Skeletal muscle satellite cell (primary cell): ENCODE results near the gene CCDC179. TPM values are rescaled to one million over a fixed set of nuclear protein-coding genes. Genes with fewer than 3 reads are reported as not detected.

Source experiments
- H3K27me3 ChIP-seq: 2 replicates; pipeline ENCODE4 v1.7.0; 2013; ENCODE audit warnings: low read length; ENCODE audit not compliant: control insufficient read depth, insufficient read depth
- H3K36me3 ChIP-seq: 2 replicates; pipeline ENCODE4 v1.7.0; 2013; ENCODE audit warnings: mild to moderate bottlenecking, control low read depth, low read length; ENCODE audit not compliant: insufficient read depth
- H3K4me1 ChIP-seq: 2 replicates; pipeline ENCODE4 v1.7.0; 2013; ENCODE audit warnings: low read length; ENCODE audit not compliant: control insufficient read depth, insufficient read depth
- H3K4me2 ChIP-seq: 2 replicates; pipeline ENCODE4 v1.7.0; 2013; ENCODE audit warnings: mild to moderate bottlenecking, low read length
- H3K4me3 ChIP-seq: 2 replicates; pipeline ENCODE4 v1.7.0; 2013; ENCODE audit warnings: low read length
- H3K9ac ChIP-seq: 2 replicates; pipeline ENCODE4 v1.7.0; 2013; ENCODE audit warnings: mild to moderate bottlenecking, low read depth, low read length, moderate library complexity
- H3K9me3 ChIP-seq: replicated peaks from 2 replicates; pipeline ENCODE4 v1.7.0; 2013; ENCODE audit warnings: mild to moderate bottlenecking, control low read depth, low read length
- total RNA-seq: library from RNA; depleted of rRNA; stranded (reverse); fragments of >200 nt; gene quantifications from 2 replicates; pipeline ENCODE4 v1.2.3, GENCODE V29; 2012; rRNA removed

CCDC179 gene
- total RNA-seq: not detected in 2 replicates

GRCh38 chr11:22860241-22860640, at the start of gene CCDC179:
Gene CCDC179 (minus strand): TSS chr11:22860474. CDS start chr11:22860421, 53 bp downstream.
- Histone ChIP-seq H3K4me3 (no peak within 1 kb of the TSS), H3K9me3 (no peaks in the 10 kb centered on the region), H3K27me3 (no peaks in the 10 kb centered on the region), H3K9ac (no peak within 1 kb of the TSS), H3K4me2 (no peak within 1 kb of the TSS), H3K4me1 (no peaks in the 10 kb centered on the region), H3K36me3 (no peaks in the 10 kb centered on the region)

DNA sequence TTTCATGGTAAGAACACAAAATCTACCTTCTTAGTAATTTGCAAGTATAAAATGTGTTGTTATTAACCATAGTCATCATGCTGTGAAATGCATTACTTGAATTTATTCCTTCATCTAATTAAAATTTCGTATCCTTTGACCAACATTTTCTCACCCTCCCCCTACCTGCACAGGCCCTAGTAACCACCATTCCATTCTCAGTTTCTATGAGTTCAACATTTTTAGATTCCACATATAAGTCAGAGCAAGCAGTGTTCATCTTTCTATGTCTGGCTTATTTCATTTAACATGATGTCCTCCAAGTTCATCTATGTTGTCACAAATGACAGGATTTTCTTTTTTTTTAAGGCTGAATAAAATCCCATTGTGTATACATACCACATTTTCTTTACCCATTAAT, 43.5 kb upstream of the CCDC179 start:
- no peak overlapping the region for H3K4me2 ChIP-seq
- H3K27me3 ChIP-seq: no peaks in the 10 kb centered on the region
- no peak overlapping the region for H3K9ac ChIP-seq
- no peaks in the 10 kb centered on the region for H3K36me3 ChIP-seq
- no peaks in the 10 kb centered on the region for H3K4me1 ChIP-seq
- no peak overlapping the region for H3K4me3 ChIP-seq
- peaks cover 4% of the 10 kb centered on the region for H3K9me3 ChIP-seq

- H3K9ac ChIP-seq: no peak overlapping the region
- no peaks in the 10 kb centered on the region for H3K9me3 ChIP-seq
- no peaks in the 10 kb centered on the region for H3K27me3 ChIP-seq
- H3K36me3 ChIP-seq: no peaks in the 10 kb centered on the region
- H3K4me1 ChIP-seq: no peaks in the 10 kb centered on the region
- H3K4me2 ChIP-seq: no peak overlapping the region
- H3K4me3 ChIP-seq: no peak overlapping the region
Measured at GRCh38 chr11:22901603-22902002, 41.3 kb upstream of the CCDC179 start.

DNA sequence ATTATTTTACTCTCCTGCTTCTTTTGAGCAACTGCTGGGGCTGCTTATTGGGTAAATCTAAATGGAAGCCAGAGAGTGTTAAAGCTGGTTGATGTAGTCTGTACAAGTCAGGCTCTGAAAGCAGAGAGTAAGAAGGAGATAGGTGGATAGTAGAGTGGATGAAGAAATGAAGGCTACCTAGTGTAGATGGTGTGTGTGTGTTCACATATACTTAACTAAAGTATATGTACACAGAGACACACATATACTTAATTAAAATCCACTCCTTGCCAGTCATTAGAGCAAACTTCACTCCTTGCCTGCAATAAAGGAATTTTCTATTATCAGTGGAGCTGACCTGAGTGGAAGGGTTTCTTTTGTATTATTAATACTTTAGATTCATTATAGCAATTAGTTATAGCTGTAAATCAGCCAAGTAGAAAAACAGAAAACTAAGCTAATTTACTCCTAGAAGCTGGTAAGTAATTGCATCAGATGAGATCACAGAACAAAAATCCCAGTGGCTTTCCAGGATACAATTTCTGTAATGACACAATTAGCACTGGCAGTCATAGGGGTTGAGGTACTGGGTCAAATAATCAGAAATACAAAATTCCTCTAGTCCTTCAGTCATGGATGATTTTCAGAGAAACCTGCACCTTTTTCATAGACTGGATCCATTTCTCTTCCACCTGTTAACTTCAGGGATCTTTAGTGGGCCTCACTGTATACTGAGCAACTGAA, 40.7 kb upstream of the CCDC179 start:
- Histone ChIP-seq H3K4me3 (no peak overlapping the region), H3K36me3 (no peaks in the 10 kb centered on the region), H3K9ac (no peak overlapping the region), H3K4me2 (no peak overlapping the region), H3K9me3 (no peaks in the 10 kb centered on the region), H3K27me3 (no peaks in the 10 kb centered on the region), H3K4me1 (no peaks in the 10 kb centered on the region)

DNA sequence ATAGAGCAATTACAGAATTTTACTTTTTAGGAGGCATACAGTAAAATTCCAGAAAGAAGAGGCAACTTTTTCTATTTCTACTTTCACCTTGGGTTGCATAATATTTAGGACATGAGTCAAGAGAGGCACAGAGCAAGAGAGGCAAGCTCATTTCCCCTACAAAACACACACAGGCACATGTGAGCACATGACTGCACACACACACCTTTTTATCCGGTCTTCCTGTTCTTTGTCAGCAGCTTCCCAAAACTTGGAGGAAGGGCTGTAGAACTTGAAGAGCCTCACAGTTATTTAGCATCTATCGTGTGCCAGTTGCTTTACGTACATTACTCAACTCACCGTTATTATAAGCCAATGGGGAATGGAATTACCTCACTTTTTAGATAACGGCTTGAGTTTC, 37.8 kb upstream of the CCDC179 start:
- no peaks in the 10 kb centered on the region for H3K36me3 ChIP-seq
- H3K4me1 ChIP-seq: no peaks in the 10 kb centered on the region
- no peak overlapping the region for H3K4me3 ChIP-seq
- H3K9me3 ChIP-seq: no peaks in the 10 kb centered on the region
- no peak overlapping the region for H3K4me2 ChIP-seq
- H3K27me3 ChIP-seq: no peaks in the 10 kb centered on the region
- no peak overlapping the region for H3K9ac ChIP-seq

DNA sequence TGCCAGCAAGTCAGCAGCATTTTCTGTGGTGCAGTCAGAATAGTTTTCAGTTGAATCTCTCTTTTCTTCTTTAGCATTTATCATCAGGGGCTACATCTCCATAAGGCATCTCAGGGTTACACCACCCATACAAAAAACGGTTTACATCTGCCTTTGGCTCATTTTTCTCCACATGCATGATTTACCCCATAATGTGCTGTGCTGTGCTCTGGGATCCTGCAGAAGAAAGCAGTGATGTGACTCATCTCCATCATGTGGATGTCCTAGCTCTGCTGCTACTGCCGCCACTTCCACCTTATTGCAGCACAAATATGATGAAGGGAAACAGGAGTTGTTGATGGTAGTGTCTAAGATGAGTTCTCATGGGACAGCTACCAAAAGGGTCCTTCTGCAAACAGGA, 30.0 kb upstream of the CCDC179 start:
- no peak overlapping the region for H3K9ac ChIP-seq
- H3K4me3 ChIP-seq: no peak overlapping the region
- no peaks in the 10 kb centered on the region for H3K27me3 ChIP-seq
- H3K36me3 ChIP-seq: no peaks in the 10 kb centered on the region
- H3K9me3 ChIP-seq: no peaks in the 10 kb centered on the region
- H3K4me1 ChIP-seq: no peaks in the 10 kb centered on the region
- no peak overlapping the region for H3K4me2 ChIP-seq

- no peaks in the 10 kb centered on the region for H3K9me3 ChIP-seq
- no peak overlapping the region for H3K9ac ChIP-seq
- no peaks in the 10 kb centered on the region for H3K27me3 ChIP-seq
- H3K4me1 ChIP-seq: no peaks in the 10 kb centered on the region
- no peaks in the 10 kb centered on the region for H3K36me3 ChIP-seq
- H3K4me2 ChIP-seq: no peak overlapping the region
- H3K4me3 ChIP-seq: no peak overlapping the region
Measured at GRCh38 chr11:22884217-22884616, 23.9 kb upstream of the CCDC179 start.

DNA sequence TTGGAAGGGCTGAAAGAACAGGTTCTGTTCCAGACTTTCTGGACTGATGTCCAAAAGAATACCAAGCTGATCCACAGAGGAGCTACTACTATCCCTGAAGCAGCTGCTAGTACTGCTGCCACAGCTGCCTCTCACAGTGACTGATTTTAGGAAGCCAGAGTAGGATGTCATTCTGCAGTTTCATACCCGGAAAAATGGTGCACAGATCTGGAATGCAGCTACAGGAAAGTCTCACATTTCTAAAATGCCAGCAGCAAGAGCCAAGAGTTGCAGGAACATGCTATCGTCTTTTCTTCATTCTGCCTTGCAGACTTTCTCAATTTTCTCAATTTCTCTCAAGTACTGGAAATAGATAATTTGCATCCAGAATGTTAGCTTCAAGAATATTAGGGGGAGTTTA, 19.4 kb upstream of the CCDC179 start:
- H3K4me1 ChIP-seq: no peaks in the 10 kb centered on the region
- H3K9me3 ChIP-seq: no peaks in the 10 kb centered on the region
- H3K27me3 ChIP-seq: no peaks in the 10 kb centered on the region
- H3K4me3 ChIP-seq: no peak overlapping the region
- no peak overlapping the region for H3K9ac ChIP-seq
- no peaks in the 10 kb centered on the region for H3K36me3 ChIP-seq
- no peak overlapping the region for H3K4me2 ChIP-seq

DNA sequence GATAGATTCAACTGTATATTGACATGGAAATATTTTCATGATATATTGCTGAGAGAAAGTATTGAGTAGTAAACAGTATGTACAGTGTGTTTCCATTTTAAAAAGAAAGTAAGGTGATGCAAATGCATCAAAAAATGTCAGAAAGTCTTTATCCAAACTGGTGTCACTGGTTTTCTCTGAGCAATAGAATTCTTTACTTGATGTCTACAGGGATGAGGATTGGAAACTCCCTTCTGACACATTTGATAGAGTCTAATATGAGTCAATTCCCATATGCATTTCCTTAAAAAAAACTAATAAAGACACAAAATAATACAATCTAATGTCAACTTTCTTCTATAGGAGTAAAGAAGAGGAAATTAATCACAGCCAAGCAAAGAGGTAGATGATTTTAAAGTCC, 18.3 kb upstream of the CCDC179 start:
- no peak overlapping the region for H3K4me3 ChIP-seq
- H3K9ac ChIP-seq: no peak overlapping the region
- no peak overlapping the region for H3K4me2 ChIP-seq
- H3K27me3 ChIP-seq: no peaks in the 10 kb centered on the region
- H3K9me3 ChIP-seq: no peaks in the 10 kb centered on the region
- H3K36me3 ChIP-seq: no peaks in the 10 kb centered on the region
- no peaks in the 10 kb centered on the region for H3K4me1 ChIP-seq

GRCh38 chr11:22878039-22878438, 17.8 kb upstream of the CCDC179 start:
- Histone ChIP-seq H3K9ac (no peak overlapping the region), H3K4me2 (no peak overlapping the region), H3K4me1 (no peaks in the 10 kb centered on the region), H3K9me3 (no peaks in the 10 kb centered on the region), H3K36me3 (no peaks in the 10 kb centered on the region), H3K27me3 (no peaks in the 10 kb centered on the region), H3K4me3 (no peak overlapping the region)

DNA sequence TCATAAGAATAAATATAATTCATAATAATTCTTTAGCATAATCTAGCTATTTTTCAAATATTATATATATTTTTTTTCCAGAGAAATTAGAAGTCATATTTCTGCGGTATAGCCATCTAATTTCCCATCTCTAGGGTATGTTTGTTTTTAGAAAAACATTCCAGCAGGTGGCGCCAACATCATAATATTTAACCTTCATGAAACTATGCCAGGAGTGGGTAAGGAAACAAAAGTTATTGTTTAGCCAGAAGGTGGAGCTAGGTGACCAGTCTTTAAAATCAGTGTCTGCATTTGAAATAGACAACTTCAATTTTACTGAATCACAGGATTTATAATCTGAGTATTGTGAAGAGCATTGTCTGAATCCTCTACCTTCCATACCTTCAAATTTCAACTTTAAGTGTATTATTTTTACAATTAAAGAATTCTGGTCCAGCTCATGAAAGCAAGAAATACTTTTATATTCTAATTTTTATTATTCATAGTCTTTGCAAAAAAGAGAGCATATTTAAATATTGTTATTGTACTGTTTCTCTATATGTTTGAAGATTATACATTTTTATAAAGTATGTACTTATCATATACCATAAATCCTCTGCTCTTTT, 15.7 kb upstream of the CCDC179 start:
- Histone ChIP-seq H3K9me3 (no peaks in the 10 kb centered on the region), H3K4me1 (no peaks in the 10 kb centered on the region), H3K4me2 (no peak overlapping the region), H3K27me3 (no peaks in the 10 kb centered on the region), H3K4me3 (no peak overlapping the region), H3K9ac (no peak overlapping the region), H3K36me3 (no peaks in the 10 kb centered on the region)

DNA sequence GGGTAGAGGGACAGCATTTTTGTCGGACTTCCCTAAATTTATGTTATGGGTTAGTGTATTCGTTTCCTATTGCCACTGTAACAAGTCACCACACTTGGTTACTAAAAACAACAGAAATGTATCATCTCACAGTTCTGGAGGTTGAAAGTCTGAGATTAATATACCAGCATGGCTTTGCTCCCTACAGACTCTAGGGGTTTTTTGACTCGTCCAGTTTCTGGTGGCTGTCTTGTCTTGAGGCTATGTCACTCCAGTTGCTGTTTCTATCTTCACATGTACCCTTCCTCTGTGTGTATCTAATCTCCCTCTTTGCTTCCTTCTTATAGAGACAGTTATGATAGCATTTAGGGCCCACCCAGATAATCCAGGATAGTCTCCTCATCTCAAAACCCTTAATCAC, 9.1 kb upstream of the CCDC179 start:
- Histone ChIP-seq H3K36me3 (no peaks in the 10 kb centered on the region), H3K4me3 (no peak overlapping the region), H3K9ac (no peak overlapping the region), H3K27me3 (no peaks in the 10 kb centered on the region), H3K4me2 (no peak overlapping the region), H3K4me1 (no peaks in the 10 kb centered on the region), H3K9me3 (no peaks in the 10 kb centered on the region)
